Mesenchymal stem cell (in vitro differentiated cells and primary cell): ENCODE data around the gene HDAC3.

Experiments
- DNase-seq: peaks from one replicate; pipeline ENCODE4 v3.0.0-alpha.2; 2013
- H2AFZ ChIP-seq: one replicate; pipeline ENCODE4 v1.6.1; 2013; ENCODE audit warnings: low read depth, mild to moderate bottlenecking, control low read depth, inconsistent platforms, low read length, moderate library complexity
- H2AK5ac ChIP-seq: 2 replicates; pipeline ENCODE4 v1.6.1; 2013; ENCODE audit warnings: low read length, moderate library complexity, mild to moderate bottlenecking, inconsistent platforms; ENCODE audit not compliant: severe bottlenecking
- H2BK120ac ChIP-seq: one replicate; pipeline ENCODE4 v1.6.1; 2013; ENCODE audit warnings: low read depth, mild to moderate bottlenecking, inconsistent platforms, low read length, moderate library complexity
- H2BK12ac ChIP-seq, 2 experiments: one replicate each; pipeline ENCODE4 v1.6.1; 2013; ENCODE audit warnings: inconsistent platforms in 2 of 2, low read length in 2 of 2, mild to moderate bottlenecking in 2 of 2, moderate library complexity in 2 of 2, control low read depth in 1 of 2
- H2BK15ac ChIP-seq: one replicate; pipeline ENCODE4 v1.6.1; 2013; ENCODE audit warnings: mild to moderate bottlenecking, low read depth, inconsistent platforms; ENCODE audit not compliant: poor library complexity, severe bottlenecking
- H2BK5ac ChIP-seq: 2 replicates; pipeline ENCODE4 v1.6.1; 2013; ENCODE audit warnings: low read depth, mild to moderate bottlenecking, low read length, control low read depth, inconsistent platforms; ENCODE audit not compliant: poor library complexity, severe bottlenecking
- H3K14ac ChIP-seq, 2 experiments: one replicate each; pipeline ENCODE4 v1.6.1; 2013; ENCODE audit warnings: inconsistent platforms in 2 of 2, low read length in 2 of 2, control low read depth in 1 of 2, mild to moderate bottlenecking in 1 of 2, moderate library complexity in 1 of 2
- H3K18ac ChIP-seq, 2 experiments: one replicate each; pipeline ENCODE4 v1.6.1; 2013; ENCODE audit warnings: inconsistent platforms in 2 of 2, low read length in 2 of 2, control low read depth in 1 of 2, low read depth in 1 of 2, mild to moderate bottlenecking in 1 of 2
- H3K23ac ChIP-seq, 2 experiments: one replicate each; pipeline ENCODE4 v1.6.1; 2013; ENCODE audit warnings: inconsistent platforms in 2 of 2, low read length in 2 of 2, mild to moderate bottlenecking in 2 of 2, moderate library complexity in 2 of 2, control low read depth in 1 of 2
- H3K27ac ChIP-seq: 2 replicates; pipeline ENCODE4 v1.5.1; 2013; ENCODE audit warnings: mild to moderate bottlenecking, moderate library complexity, low read length, control low read depth, inconsistent platforms; ENCODE audit not compliant: poor library complexity, severe bottlenecking
- H3K27me3 ChIP-seq, 2 experiments: 2 replicates each; pipeline versions ENCODE4 v1.6.1 to v1.7.0; 2013; ENCODE audit warnings: low read length in 2 of 2, mild to moderate bottlenecking in 2 of 2, moderate library complexity in 2 of 2, control low read depth in 1 of 2, inconsistent platforms in 1 of 2; ENCODE audit not compliant: control insufficient read depth in 1 of 2, insufficient read depth in 1 of 2
- H3K36me3 ChIP-seq, 2 experiments: 2 replicates each; pipeline versions ENCODE4 v1.6.1 to v1.7.0; 2013; ENCODE audit warnings: low read length in 2 of 2, control low read depth in 1 of 2, inconsistent platforms in 1 of 2, low read depth in 1 of 2, mild to moderate bottlenecking in 1 of 2; ENCODE audit not compliant: insufficient read depth in 2 of 2, control insufficient read depth in 1 of 2
- H3K4ac ChIP-seq, 2 experiments: one replicate each; pipeline ENCODE4 v1.6.1; 2013; ENCODE audit warnings: inconsistent platforms in 2 of 2, low read length in 2 of 2, mild to moderate bottlenecking in 2 of 2, moderate library complexity in 2 of 2, control low read depth in 1 of 2, low read depth in 1 of 2
- H3K4me1 ChIP-seq: 2 replicates; pipeline ENCODE4 v1.6.1; 2013; ENCODE audit warnings: low read depth, low read length, control low read depth; ENCODE audit not compliant: control insufficient read depth, insufficient read depth
- H3K4me2 ChIP-seq: 2 replicates; pipeline ENCODE4 v1.6.1; 2013; ENCODE audit warnings: low read length, mild to moderate bottlenecking, inconsistent platforms; ENCODE audit not compliant: poor library complexity, severe bottlenecking
- H3K4me3 ChIP-seq, 2 experiments: 2 replicates each; pipeline versions ENCODE4 v1.5.1 to v1.7.0; 2013; ENCODE audit warnings: low read length in 2 of 2, mild to moderate bottlenecking in 2 of 2, control low read depth in 1 of 2, low read depth in 1 of 2; ENCODE audit not compliant: insufficient read depth in 1 of 2
- H3K79me1 ChIP-seq: replicated peaks from 2 replicates; pipeline ENCODE4 v1.6.1; 2013; ENCODE audit warnings: mild to moderate bottlenecking, control low read depth, low read length, inconsistent platforms; ENCODE audit not compliant: poor library complexity, severe bottlenecking
- H3K9ac ChIP-seq: 2 replicates; pipeline ENCODE4 v1.7.0; 2013; ENCODE audit warnings: mild to moderate bottlenecking, low read length, moderate library complexity
- H3K9me3 ChIP-seq: 2 replicates; pipeline ENCODE4 v1.7.0; 2013; ENCODE audit warnings: mild to moderate bottlenecking, low read length; ENCODE audit not compliant: control insufficient read depth
- H4K8ac ChIP-seq: one replicate; pipeline ENCODE4 v1.6.1; 2013; ENCODE audit warnings: inconsistent platforms, mild to moderate bottlenecking, low read length, moderate library complexity
- H4K91ac ChIP-seq: one replicate; pipeline ENCODE4 v1.6.1; 2013; ENCODE audit warnings: mild to moderate bottlenecking, low read length, inconsistent platforms
- WGBS: methylation state at CpG from one replicate; pipeline ENCODE4 v1.1.7; 2013; ENCODE audit warnings: mixed read lengths; 5-methylcytosine and 5-hydroxymethylcytosine counted together

The HDAC3 gene

GRCh38 chr5:141654298-141654697 lies 17.6 kb upstream of the HDAC3 start:
- no peak overlapping the region for H3K23ac ChIP-seq
- H3K4me1 ChIP-seq: peaks cover 32% of the 10 kb centered on the region
- DNase-seq: peak; percentile 54
- no peak overlapping the region for H3K4me2 ChIP-seq
- H2AFZ ChIP-seq: no peak overlapping the region
- H3K9ac ChIP-seq: no peak overlapping the region
- H2BK120ac ChIP-seq: no peak overlapping the region
- H3K4me3 ChIP-seq: no peak overlapping the region
- no CpG with 5 or more reads among the region's 2 CpGs for WGBS
- H2BK15ac ChIP-seq: no peak overlapping the region
- peak overlapping the region; percentile 67 for H3K27ac ChIP-seq
- H3K79me1 ChIP-seq: peaks cover 16% of the 10 kb centered on the region
- no peak overlapping the region for H3K18ac ChIP-seq
- H4K8ac ChIP-seq: no peak overlapping the region
- no peak overlapping the region for H2BK5ac ChIP-seq
- H2AK5ac ChIP-seq: no peak overlapping the region
- no peak overlapping the region for H3K4ac ChIP-seq
- peaks cover 24 to 29% of the 10 kb centered on the region in 2 experiments for H3K36me3 ChIP-seq
- no peaks in the 10 kb centered on the region for H3K9me3 ChIP-seq
- no peak overlapping the region for H3K14ac ChIP-seq
- no peaks in the 10 kb centered on the region for H3K27me3 ChIP-seq
- H2BK12ac ChIP-seq: no peak overlapping the region
- H4K91ac ChIP-seq: no peak overlapping the region

GRCh38 chr5:141651728-141652105 lies 15.1 kb upstream of the HDAC3 start:
- Histone ChIP-seq H3K27me3 (no peaks in the 10 kb centered on the region), H2BK15ac (no peak overlapping the region), H4K8ac (peak overlapping the region; percentile 83), H3K4ac (peak overlapping the region in 1 of 2 experiments; percentile 35), H2BK5ac (peak overlapping the region; percentile 2), H3K79me1 (peaks cover 24% of the 10 kb centered on the region), H3K18ac (peak overlapping the region in 1 of 2 experiments; percentile 24), H2BK12ac (no peak overlapping the region), H3K4me3 (peak overlapping the region in 1 of 2 experiments; percentile 92), H2BK120ac (no peak overlapping the region), H3K36me3 (peaks cover 44 to 47% of the 10 kb centered on the region in 2 experiments), H3K14ac (no peak overlapping the region), H2AFZ (peak overlapping the region; percentile 49), H3K27ac (no peak overlapping the region), H4K91ac (no peak overlapping the region), H3K23ac (no peak overlapping the region), H3K4me1 (peaks cover 30% of the 10 kb centered on the region), H3K4me2 (peak overlapping the region; percentile 87), H3K9ac (peak overlapping the region; percentile 89), H3K9me3 (no peaks in the 10 kb centered on the region), H2AK5ac (peak overlapping the region; percentile 53)
- 62% methylated on average over 9 of the region's 9 CpGs for WGBS
- no peak for DNase-seq

- Histone ChIP-seq H3K27ac (no peak within 1 kb of the TSS), H3K4ac (peak within 1 kb of the TSS in 1 of 2 experiments; percentile 35), H2AK5ac (peak within 1 kb of the TSS; percentile 53), H3K4me3 (peak within 1 kb of the TSS; percentile 68 to 92), H4K8ac (peak within 1 kb of the TSS; percentile 85), H2BK5ac (peak within 1 kb of the TSS; percentile 2), H3K9ac (peak within 1 kb of the TSS; percentile 89), H2AFZ (peak within 1 kb of the TSS; percentile 72), H3K9me3 (no peaks in the 10 kb centered on the region), H3K14ac (no peak within 1 kb of the TSS), H3K36me3 (peaks cover 46 to 47% of the 10 kb centered on the region in 2 experiments), H3K4me2 (peak within 1 kb of the TSS; percentile 87), H3K79me1 (peaks cover 24% of the 10 kb centered on the region), H2BK15ac (peak within 1 kb of the TSS; percentile 75), H2BK12ac (peak within 1 kb of the TSS in 1 of 2 experiments; percentile 38), H3K27me3 (no peaks in the 10 kb centered on the region), H4K91ac (no peak within 1 kb of the TSS), H2BK120ac (peak within 1 kb of the TSS; percentile 69), H3K4me1 (peaks cover 30% of the 10 kb centered on the region), H3K18ac (peak within 1 kb of the TSS; percentile 24 to 79), H3K23ac (no peak within 1 kb of the TSS)
- DNase-seq: peak; percentile 85
- under 1% methylated on average over 48 of the region's 50 CpGs for WGBS
Measured at GRCh38 chr5:141650851-141651727, 14.4 kb upstream of the HDAC3 start, which contains the start of gene FCHSD1. FCHSD1 (minus strand) TSS chr5:141651418; CDS start chr5:141651368, 50 bp downstream.

- no peak overlapping the region for H4K8ac ChIP-seq
- no peaks in the 10 kb centered on the region for H3K9me3 ChIP-seq
- peaks cover 24% of the 10 kb centered on the region for H3K79me1 ChIP-seq
- H2AFZ ChIP-seq: no peak overlapping the region
- peak overlapping the region in 1 of 2 experiments; percentile 92 for H3K4me3 ChIP-seq
- H3K23ac ChIP-seq: no peak overlapping the region
- no peak overlapping the region for H3K4ac ChIP-seq
- H3K18ac ChIP-seq: no peak overlapping the region
- DNase-seq: no peak
- no peak overlapping the region for H2BK120ac ChIP-seq
- peaks cover 44 to 48% of the 10 kb centered on the region in 2 experiments for H3K36me3 ChIP-seq
- no peak overlapping the region for H2AK5ac ChIP-seq
- no peaks in the 10 kb centered on the region for H3K27me3 ChIP-seq
- H3K14ac ChIP-seq: no peak overlapping the region
- H3K4me2 ChIP-seq: no peak overlapping the region
- H3K4me1 ChIP-seq: peaks cover 25% of the 10 kb centered on the region
- no peak overlapping the region for H2BK15ac ChIP-seq
- no peak overlapping the region for H4K91ac ChIP-seq
- no peak overlapping the region for H3K9ac ChIP-seq
- H3K27ac ChIP-seq: no peak overlapping the region
- no peak overlapping the region for H2BK12ac ChIP-seq
- H2BK5ac ChIP-seq: no peak overlapping the region
Measured at GRCh38 chr5:141649972-141650371, 13.3 kb upstream of the HDAC3 start.
